ENCODE data around the gene RAB3GAP1. TPM values are rescaled to one million over a fixed set of nuclear protein-coding genes. Genes with fewer than 3 reads are reported as not detected.

The RAB3GAP1 gene
- total and polyA plus RNA-seq, 2 of the 4 experiments (the other 2 are of a cell fraction), result 21.2 to 65.8 TPM

DNA sequence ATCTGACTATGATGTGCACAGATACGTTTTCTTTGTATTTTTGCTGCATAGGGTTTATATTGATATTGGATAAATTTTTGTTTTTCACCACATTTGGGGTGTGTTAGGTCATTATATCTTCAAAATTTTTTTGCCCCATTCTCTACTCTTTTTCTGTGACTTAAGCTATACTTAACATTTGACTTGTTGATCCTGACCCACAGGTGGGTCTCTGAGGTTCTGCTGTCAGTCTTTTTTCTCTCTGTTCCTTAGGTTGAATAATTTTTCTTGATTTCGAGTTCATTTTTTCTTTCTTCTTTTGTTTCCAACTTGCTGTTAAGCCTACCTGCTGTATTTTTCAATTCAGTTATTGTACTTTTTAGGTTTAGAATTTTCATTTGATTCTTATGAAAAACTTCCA, 12.1 kb downstream of the RAB3GAP1 start:
- no peak overlapping the region for H3K4me2 ChIP-seq (ENCODE audit: low read depth, low read length)
- H4K5ac ChIP-seq (ENCODE audit: low read depth, low read length), result no peak overlapping the region
- no peak overlapping the region for H2BK15ac ChIP-seq (ENCODE audit: low read depth, low read length)
- H3K4ac ChIP-seq (ENCODE audit: low read depth, low read length), result no peak overlapping the region
- no peak overlapping the region for H2BK120ac ChIP-seq (ENCODE audit: low read depth, low read length)
- H3K36me3 ChIP-seq (ENCODE audit: control insufficient read depth, insufficient read depth, low read length), result peaks cover 11% of the 10 kb centered on the region
- H3K23ac ChIP-seq (ENCODE audit: low read depth, low read length), result no peak overlapping the region
- no peak overlapping the region for H2AK9ac ChIP-seq (replicated peaks; ENCODE audit: low read depth, low read length, poor library complexity)
- H3K56ac ChIP-seq (ENCODE audit: extremely low read depth, insufficient read depth, low read length), result no peak overlapping the region
- H4K20me1 ChIP-seq (ENCODE audit: insufficient read depth, low read length), result peaks cover 9% of the 10 kb centered on the region; the same call in 1 of the 2 replicates
- in situ Hi-C loops (cut with MboI; ENCODE audit: low sequenced_read_pairs), result no loop called here
- intact Hi-C loops (cut with micrococcal nuclease), result no loop called here
- H3K9ac ChIP-seq (ENCODE audit: low read depth, low read length), result no peak overlapping the region
- H3K9me1 ChIP-seq (ENCODE audit: insufficient read depth, low read length), result no peaks in the 10 kb centered on the region
- H2AK5ac ChIP-seq (ENCODE audit: low read depth, low read length), result no peak overlapping the region
- H3K9me3 ChIP-seq (ENCODE audit: control insufficient read depth, insufficient read depth, low read length), result no peaks in the 10 kb centered on the region
- no peak overlapping the region for H3K27ac ChIP-seq (ENCODE audit: insufficient read depth, low read length)
- dilution Hi-C loops (cut with HindIII; ENCODE audit: low sequenced_read_pairs, unreplicated experiment), result no loop called here
- no TSS peak for BruUV-seq (replicated peaks)
- no peak overlapping the region for H3K18ac ChIP-seq (ENCODE audit: low read depth, low read length)
- no peak overlapping the region for H4K91ac ChIP-seq (ENCODE audit: insufficient read depth, low read depth, low read length)
- no peak overlapping the region for H3K4me3 ChIP-seq (ENCODE audit: insufficient read depth, low read depth, low read length)
- H3K79me1 ChIP-seq (ENCODE audit: low read depth in 1 of 2, low read length in 2 of 2), result peaks cover 19 to 31% of the 10 kb centered on the region in 2 experiments
- CTCF ChIA-PET, result no interaction called here
- H3K4me1 ChIP-seq (ENCODE audit: control insufficient read depth, insufficient read depth, low read length), result peaks cover 4% of the 10 kb centered on the region; the same call in 1 of the 2 replicates
- H3K14ac ChIP-seq (replicated peaks; ENCODE audit: low read depth, low read length), result no peak overlapping the region
- no peak overlapping the region for H2AFZ ChIP-seq (replicated peaks; ENCODE audit: low read length, poor library complexity)
- ATAC-seq (ENCODE audit: low read depth), result no peak
- no CpG with 5 or more reads among the region's 2 CpGs for WGBS, 2 experiments (ENCODE audit: extremely low coverage in 2 of 2, insufficient read length in 1 of 2)
- DNase-seq, result no peak
- POLR2A ChIA-PET (ENCODE audit: unreplicated experiment), result no interaction called here
- H2BK20ac ChIP-seq (ENCODE audit: low read depth, low read length), result no peak overlapping the region
- H2BK5ac ChIP-seq (ENCODE audit: low read depth, low read length, poor library complexity, severe bottlenecking), result no peak overlapping the region
- no peaks in the 10 kb centered on the region for H3K27me3 ChIP-seq (ENCODE audit: control insufficient read depth, insufficient read depth, low read length)
- TF ChIP-seq FOS (IDR thresholded peaks at IDR 0.05; ENCODE audit: low read depth, low read length), result no peak
- TF ChIP-seq RCOR1 (IDR thresholded peaks at IDR 0.05; ENCODE audit: insufficient replicate concordance, low read length), result no peak
- TF ChIP-seq RAD21 (IDR thresholded peaks at IDR 0.05; ENCODE audit: low read length), result no peak
- TF ChIP-seq, protein P1, sequence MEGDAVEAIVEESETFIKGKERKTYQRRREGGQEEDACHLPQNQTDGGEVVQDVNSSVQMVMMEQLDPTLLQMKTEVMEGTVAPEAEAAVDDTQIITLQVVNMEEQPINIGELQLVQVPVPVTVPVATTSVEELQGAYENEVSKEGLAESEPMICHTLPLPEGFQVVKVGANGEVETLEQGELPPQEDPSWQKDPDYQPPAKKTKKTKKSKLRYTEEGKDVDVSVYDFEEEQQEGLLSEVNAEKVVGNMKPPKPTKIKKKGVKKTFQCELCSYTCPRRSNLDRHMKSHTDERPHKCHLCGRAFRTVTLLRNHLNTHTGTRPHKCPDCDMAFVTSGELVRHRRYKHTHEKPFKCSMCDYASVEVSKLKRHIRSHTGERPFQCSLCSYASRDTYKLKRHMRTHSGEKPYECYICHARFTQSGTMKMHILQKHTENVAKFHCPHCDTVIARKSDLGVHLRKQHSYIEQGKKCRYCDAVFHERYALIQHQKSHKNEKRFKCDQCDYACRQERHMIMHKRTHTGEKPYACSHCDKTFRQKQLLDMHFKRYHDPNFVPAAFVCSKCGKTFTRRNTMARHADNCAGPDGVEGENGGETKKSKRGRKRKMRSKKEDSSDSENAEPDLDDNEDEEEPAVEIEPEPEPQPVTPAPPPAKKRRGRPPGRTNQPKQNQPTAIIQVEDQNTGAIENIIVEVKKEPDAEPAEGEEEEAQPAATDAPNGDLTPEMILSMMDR (conservative IDR thresholded peaks at IDR 0.05; ENCODE audit: low read depth, low read length), result no peak
- TF ChIP-seq MAZ (IDR thresholded peaks at IDR 0.05; ENCODE audit: borderline replicate concordance, low read depth, low read length), result no peak
- TF ChIP-seq, protein P2, sequence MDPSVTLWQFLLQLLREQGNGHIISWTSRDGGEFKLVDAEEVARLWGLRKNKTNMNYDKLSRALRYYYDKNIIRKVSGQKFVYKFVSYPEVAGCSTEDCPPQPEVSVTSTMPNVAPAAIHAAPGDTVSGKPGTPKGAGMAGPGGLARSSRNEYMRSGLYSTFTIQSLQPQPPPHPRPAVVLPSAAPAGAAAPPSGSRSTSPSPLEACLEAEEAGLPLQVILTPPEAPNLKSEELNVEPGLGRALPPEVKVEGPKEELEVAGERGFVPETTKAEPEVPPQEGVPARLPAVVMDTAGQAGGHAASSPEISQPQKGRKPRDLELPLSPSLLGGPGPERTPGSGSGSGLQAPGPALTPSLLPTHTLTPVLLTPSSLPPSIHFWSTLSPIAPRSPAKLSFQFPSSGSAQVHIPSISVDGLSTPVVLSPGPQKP (IDR thresholded peaks at IDR 0.05; ENCODE audit: borderline replicate concordance, low read depth, low read length), result no peak
- TF ChIP-seq CHD1 (IDR thresholded peaks at IDR 0.05; ENCODE audit: low read depth, low read length), result no peak
- no peak for TF ChIP-seq SMC3 (IDR thresholded peaks at IDR 0.05; ENCODE audit: low read depth, low read length)
- TF ChIP-seq MAFK (IDR thresholded peaks at IDR 0.05; ENCODE audit: low read depth, low read length), result no peak
- no peak for TF ChIP-seq POLR2A (IDR thresholded peaks at IDR 0.05; ENCODE audit: low read depth, low read length)
- no peak for TF ChIP-seq BHLHE40 (IDR thresholded peaks at IDR 0.05; ENCODE audit: low read depth, low read length)
- TF ChIP-seq MXI1 (IDR thresholded peaks at IDR 0.05; ENCODE audit: borderline replicate concordance, low read depth, low read length), result no peak
- no peak overlapping the region for H4K8ac ChIP-seq (ENCODE audit: low read depth in 2 of 2, low read length in 2 of 2)
